SHP77 (cell line): ENCODE measurements around the gene USP10.

Experiments used
- DNase-seq, 2 experiments: peaks; one replicate each; lab custom pipeline; 2025; lab: John Stamatoyannopoulos, UW

Gene USP10

DNA sequence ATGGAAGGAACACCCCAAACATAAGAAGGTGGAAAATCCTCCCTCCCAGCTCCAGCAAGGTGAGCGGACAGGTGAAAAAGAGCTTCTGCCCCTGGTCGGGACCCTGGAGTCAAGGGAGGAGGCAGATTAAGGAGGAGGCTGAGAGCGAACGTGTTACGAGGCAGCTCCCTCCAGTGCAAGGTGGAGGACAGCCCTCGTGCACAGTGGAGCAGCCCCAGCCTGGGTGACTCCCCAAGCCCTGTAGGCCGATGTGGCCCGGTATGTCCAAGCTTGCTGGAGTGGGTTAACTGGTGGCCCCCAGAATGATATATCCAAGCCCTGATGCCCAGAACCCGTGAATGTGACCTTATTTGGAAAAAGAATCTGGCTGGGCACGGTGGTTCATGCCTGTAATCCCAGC is 104.5 kb downstream of the USP10 start:
- no peak for DNase-seq

DNA sequence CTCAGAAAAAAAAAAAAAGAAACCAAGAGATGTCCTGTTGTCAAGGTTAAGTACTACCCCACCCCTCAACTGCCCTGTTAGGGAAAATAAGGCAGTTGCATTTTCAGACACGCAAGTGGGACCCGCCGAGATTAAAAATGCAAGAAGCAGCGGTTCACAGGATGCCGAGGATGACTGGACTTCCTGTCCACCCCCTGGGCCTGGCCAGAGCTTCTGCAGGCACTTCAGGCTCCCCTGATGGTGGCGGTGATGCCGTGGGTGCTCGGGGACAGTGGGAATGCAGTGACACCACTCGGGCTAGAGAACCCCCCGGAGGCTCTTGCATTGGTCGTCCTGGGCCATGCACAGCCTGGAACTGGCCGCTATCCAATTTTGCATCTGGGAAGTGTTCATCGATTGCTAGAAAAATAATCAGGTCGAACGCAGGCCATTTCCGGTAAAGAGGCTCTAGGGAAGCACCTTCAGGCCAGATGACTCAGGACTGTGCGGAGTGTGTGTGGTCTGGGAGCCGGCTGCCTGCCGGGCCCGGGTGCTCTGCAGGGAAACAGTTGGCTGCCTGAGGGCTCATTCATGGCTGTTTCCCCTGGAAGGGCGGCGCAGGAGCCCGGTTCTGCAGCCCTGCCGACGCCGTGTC is 106.6 kb downstream of the USP10 start:
- peak; percentile 76 to 84 for DNase-seq

DNA sequence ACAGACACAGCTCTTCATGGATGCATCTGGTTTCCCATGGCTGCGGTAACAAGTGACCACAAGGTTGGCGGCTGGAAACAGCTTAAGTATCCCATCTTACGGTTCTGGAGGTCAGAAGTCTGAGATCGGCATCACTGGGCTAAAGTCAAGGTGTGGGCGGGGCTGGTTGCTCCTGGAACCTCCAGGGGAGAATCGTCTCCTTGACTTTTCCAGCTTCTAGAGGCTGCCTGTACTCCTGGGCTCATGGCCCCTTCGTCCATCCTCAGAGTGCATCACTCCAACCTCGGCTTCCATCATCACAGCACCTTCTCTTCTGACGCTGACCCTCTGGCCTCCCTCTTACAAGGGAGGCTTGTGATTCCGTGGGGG is 107.1 kb downstream of the USP10 start:
- no peak for DNase-seq

DNA sequence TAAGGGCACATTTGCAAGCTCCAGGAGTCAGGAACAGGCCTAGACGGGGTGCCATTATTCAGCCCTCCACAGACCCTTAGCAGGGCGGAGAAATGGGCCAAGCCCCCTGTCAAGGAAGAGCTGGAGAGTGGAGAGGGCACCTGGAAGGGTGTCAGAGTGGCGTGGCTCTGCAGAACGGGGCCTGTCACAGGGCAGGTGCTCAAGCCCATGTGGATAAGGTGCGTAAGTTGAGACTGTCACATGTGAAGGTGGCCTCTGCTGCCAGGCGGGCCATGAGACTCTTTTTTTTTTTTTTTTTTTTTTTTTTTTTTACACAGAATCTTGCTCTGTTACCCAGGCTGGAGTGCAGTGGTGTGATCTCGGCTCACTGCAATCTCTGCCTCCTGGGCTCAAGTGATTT is 108.0 kb downstream of the USP10 start:
- DNase-seq: no peak

DNA sequence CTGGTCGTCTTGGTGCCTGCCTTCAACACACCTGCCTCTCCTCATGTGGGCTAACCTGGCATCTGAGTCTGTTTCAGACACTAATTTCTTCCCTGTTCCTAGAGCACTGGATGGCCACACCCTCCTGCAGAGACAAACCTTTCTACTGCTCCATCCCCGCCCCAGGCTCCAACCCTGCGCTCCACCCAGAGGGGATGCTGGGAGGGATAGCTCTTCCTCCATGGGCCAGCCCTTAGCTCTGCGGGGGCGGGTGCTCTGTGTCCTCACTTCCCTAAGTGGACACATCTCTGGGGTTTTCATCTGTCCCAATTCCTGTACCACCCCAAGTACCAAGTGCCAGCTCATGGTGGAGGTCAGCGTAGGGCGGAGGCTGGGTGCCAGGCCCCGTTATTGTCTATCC is 109.0 kb downstream of the USP10 start:
- DNase-seq: no peak

DNA sequence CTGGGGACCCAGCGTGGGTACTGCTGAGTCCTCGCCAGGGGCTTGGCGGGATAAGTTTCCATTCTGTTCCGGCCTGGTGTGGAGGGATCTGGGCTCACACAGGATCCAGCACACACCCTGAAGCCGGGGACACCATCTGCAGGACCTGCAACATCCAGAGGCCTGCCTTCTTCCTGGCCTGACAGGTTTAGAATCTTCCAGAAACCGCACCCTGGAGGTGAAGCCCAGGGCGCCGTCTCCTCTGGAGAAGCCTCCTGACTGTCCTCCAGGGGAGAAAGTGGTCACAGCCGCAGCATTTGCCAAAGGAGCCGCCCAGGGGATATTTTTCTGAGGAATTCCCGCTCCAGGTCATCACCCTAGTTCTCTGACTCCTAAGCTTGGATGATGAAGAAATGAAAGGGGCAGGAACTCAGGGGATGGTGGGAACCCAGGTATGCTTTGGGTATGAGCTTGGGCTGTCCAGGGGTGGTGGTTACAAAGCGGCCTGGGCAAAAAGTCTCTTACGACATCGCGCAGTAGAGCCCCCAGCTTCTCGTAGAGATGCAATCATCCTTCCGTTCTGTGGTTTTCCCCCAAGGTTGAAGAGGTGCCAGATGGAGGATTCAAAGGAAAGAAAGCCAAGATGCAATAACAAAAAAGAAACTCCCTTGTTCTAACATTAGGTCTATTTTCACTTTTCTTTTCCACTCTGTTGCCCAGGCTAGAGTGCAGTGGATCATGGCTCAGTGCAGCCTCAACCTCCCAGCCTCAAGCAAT is 110.9 kb downstream of the USP10 start:
- no peak for DNase-seq

DNA sequence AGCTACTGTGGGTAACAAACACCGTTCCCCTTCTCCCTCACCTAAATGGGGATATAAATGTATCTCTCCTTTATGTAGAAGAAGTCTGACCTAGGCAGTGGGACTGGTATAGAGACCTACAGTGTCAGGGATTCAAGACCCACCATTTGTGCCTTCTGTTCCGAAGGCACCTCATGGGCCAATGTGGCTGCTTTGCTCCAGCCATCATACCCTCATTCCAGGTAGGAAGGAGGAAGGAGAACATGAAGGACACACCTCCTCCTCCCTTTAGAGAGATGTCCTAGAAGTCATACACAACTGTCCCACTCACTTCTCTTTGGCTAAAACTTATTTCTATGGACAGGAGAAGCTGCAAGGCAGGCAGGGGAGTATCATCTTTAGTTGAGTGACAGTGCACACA is 111.7 kb downstream of the USP10 start:
- no peak for DNase-seq

DNA sequence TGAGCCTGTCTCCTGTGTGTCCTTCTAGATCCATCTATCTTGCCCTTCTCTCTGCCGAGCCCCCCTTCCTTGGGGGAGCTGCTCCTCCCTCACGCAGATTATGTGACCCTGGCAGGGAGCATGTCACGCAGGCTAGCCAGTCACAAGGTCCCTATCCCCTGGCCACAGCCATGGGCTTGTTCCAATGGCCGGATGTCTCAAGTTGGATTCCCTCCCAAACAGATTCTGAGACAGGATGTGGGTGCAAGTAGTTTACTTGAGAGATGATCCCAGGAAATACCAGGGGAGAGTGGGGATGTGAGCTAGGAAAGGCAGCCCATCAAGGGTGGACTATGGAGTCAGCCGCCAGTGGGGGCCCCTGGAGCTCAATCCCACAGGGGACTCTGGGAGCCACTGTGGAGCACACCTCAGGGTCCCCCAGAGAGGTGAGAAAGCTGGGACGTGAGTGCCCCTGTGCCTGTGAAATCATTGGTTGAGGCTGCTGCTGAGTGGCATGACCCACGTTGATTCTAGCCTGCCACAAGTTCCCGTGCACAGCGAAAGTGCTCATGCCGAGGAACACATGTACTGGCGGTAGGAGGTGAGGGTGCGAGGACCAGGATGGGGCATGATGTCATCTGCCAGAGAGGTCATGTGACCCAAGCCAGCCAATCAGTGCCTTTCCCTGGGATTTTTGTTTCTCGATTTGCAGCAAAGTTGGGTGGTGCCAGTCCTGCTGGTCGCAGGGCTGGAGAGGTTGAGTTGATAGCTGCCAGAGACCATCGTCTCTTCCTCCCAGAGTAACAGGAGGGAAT is 113.5 kb downstream of the USP10 start:
- DNase-seq: no peak

DNA sequence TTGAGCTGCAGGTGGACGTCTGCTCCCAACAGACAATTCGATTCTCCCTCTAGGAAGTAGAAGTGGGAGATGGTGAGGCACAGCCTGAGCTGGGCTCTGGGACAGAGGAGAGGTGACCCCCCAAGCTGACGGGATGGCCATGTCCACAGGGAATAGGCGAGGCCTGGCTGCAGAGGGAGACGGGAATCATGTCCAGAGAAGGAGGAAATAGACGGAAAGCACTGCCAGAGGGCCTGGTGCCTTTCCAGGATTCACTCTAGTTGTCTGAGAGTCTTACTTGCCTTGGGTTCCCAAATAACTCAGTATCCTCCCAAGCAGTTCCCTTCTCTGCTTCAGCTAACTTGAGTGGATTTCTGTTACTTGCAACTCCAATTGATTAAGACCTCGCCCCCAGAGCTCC is 115.7 kb downstream of the USP10 start:
- no peak for DNase-seq

DNA sequence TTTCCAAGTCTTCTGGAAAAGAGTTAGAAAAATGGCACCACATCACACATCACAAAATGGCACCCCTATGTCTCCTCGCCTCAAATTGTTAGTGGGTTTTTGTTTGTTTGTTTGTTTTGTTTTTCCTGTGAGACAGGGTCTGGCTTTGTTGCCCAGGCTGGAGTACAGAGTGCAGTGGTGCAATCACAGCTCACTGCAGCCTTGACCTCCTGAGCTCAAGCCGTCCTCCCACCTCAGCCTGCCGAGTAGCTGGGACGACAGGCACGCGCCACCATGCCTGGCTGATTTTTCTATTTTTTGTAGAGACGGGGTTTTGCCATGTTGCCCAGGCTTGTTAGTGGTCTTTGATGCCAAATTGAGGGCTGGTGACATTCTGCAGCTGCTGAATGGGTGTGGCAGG is 116.2 kb downstream of the USP10 start:
- DNase-seq: no peak

DNA sequence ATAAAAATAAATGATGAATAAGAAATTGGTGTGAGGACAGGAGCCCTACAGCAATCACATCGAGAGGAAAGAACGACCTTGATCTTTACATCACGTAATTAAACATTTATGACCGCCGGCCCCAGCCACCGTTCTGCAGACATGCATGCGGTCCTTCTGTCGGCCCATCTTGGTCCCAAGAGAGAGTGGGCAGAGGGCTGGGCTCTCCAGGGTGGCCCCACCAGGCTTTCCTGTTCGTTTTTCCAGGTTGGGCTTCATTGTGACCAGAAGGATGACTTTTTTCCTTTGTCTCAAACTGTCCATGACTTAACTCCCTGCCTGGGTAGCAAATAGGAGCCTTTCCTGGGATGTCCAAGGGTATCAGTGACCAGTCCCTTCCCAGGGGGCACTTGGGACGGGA is 116.7 kb downstream of the USP10 start:
- no peak for DNase-seq

DNA sequence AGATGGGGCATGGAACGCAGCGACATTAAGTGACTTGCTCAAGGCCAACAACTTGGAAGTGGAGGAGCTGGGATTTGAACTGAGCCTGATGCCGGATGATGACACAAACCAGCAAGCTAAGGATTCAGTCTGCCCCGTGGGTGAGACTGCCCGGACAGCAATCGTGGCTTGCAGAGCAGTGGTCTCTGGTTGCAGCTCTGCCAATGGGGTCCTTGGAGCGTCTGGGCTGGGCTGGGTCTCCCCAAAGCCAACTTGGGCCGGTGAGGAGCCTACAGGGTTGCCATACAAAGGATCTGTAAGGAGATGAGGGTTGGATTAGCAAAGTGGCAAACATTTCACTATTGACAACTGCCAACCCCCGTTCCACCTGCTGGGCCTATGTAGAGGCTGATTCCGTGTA is 117.4 kb downstream of the USP10 start:
- DNase-seq: no peak

DNA sequence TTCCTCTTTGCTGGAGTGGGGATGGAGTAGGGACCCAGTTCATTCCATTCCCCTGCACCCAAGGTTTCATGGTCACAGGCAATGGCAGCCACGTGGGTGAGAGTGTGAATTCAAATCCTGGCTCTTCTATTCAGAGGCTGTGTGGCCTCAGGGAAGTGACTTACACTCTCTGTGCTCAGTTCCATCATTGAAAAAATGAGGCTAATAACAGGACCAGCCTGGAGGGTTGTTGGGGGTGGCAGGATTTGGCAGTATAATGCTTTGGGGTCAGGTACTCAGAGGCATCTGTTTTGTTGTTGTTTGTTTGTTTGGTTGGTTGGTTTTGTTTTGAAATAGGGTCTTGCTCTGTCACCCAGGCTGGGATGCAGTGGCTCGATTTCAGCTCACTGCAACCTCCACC is 117.8 kb downstream of the USP10 start:
- DNase-seq: no peak

DNA sequence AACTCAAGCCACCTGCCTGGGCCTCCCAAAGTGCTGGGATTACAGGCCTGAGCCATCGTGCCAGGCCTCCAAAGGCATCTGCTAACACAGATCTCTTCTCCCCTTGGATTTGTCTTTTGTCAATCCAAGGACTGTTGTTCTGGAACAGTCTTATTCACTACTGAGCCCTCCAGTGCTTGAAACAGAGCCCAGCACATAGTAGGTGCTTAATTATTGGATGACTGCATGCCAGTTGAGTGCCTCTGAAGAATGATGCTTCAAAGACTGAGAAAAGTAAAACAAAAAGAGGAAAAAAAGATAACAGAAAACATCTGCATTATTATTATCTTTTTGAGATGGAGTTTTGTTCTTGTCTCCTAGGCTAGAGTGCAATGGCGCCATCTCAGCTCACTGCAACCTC is 118.3 kb downstream of the USP10 start:
- DNase-seq: no peak

DNA sequence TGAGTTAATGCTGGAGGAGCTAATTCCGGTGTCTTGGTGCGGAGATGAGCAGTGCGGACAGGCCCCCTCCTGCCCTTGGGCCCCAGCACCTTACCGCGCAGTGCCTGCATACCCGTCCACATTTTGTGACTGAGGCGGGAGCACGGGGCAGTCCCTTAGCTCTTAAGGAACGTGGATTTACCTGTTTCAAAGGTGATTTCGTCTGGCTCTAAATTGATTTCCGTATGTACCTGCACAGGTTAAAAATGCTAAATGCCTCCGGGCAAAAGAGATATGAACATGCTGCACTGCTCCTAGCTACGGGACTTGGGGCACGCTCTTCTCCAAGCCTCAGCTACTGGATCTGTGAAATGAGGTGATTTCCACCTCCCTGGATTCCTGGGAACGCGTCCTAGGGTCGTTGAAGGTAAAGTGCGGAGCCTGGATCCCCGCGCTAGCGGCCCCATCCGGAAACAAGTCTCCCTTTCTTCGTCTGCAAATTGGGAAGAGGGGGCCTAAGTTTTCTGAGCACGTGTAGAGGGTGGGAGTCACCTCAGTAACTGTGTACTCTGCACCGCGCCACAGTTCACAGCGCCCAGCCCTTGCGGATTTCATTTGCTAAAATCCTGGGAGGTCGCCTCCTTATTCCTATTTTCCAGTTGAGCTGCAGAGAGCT is 119.3 kb downstream of the USP10 start:
- no peak for DNase-seq

DNA sequence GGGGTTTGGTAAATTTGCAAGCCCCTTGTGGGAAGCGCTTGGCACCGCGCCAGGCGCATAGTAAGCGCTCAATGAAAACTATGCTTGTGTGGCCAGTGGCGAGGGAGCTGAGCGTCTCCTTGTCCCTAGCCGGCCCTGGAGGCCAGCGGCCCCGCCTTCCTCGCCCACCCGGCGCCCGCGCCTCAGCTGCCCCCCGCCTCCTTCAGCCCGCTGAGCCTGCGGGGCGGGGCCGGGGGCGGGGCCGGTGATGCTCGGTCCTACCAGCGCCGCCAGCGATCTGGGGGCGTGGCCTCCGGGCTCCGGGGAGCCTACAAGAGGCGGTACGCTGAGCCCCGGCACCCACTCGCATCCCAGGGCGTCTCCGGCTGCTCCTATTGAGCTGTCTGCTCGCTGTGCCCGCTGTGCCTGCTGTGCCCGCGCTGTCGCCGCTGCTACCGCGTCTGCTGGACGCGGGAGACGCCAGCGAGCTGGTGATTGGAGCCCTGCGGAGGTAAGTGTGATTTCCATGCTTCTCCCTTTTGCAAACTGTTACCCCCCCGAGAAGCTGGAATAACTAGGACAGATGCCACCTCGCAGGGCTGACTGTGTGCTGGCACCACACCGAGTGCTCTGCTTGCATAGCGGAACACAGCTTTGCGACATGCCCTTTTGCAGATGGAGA is 120.0 kb downstream of the USP10 start, which contains the start of gene CRISPLD2:
TSS of gene CRISPLD2 (plus strand) at position 342 of the 661 bp plus-strand sequence. CDS start 18,511 bp downstream, outside the sequence.
- DNase-seq: peak; percentile 87 to 97

DNA sequence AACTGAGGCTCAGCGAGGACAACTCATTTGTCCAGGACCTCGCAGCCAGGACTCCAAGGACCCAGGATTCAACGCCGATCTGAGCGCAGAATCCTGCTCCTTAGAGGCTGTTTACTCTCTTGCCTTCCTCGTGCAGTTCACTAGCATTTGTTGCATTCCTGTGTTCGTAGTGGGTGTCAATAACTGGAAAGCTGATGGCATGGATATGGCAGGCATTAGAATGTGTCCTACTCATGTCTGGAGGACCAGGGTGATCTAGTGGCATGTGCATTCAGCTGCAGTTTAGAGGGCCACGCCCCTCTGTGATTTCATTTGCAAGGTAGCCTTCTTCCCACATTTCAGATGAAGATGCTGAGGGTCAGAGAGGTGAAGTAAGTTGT is 120.5 kb downstream of the USP10 start:
- no peak for DNase-seq

DNA sequence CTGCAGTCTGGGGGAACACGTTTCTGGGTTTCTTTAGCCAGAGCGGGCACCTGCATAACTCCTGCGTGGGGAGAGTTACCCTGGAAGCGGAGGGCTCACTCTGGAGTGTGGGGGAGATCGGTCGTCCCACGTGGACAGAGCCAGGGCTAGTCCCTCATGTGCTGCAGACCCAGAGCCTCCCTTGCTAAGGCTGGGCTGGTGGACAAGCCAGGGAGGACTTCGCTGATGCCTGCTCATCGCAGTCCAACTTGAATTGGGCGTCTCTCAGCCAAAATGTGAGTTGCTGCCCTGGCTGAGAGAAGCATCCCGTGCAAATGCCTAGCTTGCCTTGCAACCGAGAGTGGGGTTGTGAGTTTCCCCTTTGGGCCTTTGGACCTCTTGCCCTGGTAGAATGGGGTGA is 121.0 kb downstream of the USP10 start:
- DNase-seq: no peak

DNA sequence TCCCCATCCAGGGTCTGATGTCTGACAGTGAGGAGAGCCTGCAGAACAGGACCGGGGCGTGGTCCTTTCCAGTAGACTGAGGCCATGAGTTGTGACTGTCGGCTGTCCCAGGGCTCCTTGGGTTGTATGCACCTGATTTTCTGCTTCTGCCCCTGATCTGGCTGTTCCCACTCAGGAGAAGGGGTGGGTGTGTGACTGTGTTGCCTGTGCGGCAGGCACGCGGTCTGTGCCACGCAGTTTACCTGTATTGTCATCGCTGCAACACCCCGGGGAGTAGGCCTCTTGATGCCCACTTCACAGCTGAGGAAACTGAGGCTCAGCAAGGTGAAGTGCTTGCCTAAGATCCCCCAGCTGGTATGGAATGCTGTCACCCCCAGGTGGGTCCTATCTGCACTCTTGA is 121.4 kb downstream of the USP10 start:
- no peak for DNase-seq

DNA sequence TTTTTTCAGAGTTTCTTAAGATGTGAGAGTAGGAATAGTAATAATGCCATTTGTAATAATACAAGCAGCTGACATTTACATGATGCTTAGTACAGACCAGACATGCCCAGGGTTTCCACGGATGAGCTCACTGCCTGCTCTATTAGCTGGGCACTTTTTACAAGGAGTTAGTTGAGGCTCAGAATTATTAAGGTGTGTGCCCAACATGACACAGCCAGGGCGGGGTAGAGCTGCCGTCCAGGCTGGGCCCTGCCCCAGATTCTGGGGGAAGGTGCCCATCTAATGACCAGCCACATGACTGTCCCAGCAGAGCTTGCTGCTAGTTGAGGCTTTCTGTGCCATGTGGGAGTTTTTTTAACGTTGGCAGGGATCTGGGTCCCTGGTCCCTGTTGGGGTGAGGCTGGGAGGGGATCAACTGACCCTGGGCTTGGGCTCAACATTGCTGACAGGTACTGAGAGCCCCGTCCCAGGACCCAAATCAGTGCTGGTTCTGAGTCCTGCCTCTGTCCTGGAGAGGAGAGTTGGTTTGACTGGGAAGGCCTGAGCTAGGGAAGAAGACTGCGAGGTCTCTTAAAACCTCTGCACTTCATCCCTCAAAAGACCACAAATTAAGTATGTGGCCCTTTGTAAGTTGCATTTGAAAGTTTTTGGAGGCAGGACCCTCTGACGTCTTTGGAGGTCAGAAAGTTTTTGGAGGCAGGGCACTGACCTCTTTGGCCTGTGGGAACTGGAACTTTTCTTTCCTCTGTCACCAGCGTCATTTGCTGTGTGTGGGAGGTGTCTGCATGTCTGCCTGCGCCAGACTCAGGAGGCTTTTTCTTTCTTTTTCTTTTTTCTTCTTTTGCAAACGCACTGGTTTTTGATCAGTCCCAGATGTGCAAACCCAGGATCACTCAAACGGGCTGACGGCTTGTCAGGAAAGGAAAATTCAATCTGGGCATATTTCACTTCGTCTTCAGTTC is 122.2 kb downstream of the USP10 start:
- DNase-seq: no peak

DNA sequence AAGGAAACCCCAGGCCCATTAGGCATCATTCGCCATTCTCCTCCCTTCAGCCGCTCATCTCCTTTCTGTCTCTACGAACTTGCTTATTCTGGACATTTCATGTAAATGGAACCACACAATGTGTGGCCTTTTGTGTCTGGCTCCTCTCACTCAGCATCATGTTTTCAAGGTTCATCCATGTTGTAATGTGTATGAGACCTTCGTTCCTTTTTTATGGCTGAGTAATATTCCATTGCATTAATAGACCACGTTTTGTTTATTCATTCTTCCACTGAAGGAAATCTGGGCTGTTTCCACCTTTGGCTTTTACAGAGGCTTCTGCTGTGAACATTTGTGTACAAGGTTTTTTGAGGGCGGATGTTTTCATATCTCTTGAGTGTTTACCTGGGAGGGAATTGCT is 123.2 kb downstream of the USP10 start:
- no peak for DNase-seq
